ENCODE results near the gene NCKAP5. TPM values are rescaled to one million over a fixed set of nuclear protein-coding genes. Genes with fewer than 3 reads are reported as not detected.

NCKAP5 gene
- total RNA-seq, 1 donor from 2014 or later: 8.8 TPM

GRCh38 chr2:133377599-133377998 lies 190.7 kb downstream of the NCKAP5 start:
- no peaks in the 10 kb centered on the region for H3K9me3 ChIP-seq
- H3K36me3 ChIP-seq: no peaks in the 10 kb centered on the region
- H3K27ac ChIP-seq: no peak overlapping the region
- DNase-seq (ENCODE audit: extremely low spot score in 2 of 2): no peak
- H3K4me3 ChIP-seq: no peak overlapping the region
- no peaks in the 10 kb centered on the region for H3K27me3 ChIP-seq
- intact Hi-C loops (cut with DNase I): no loop called here
- no peak for TF ChIP-seq POLR2AphosphoS5 (IDR thresholded peaks at IDR 0.05; ENCODE audit: insufficient read depth in 1 of 2, low read depth in 1 of 2)
- TF ChIP-seq POLR2A (IDR thresholded peaks at IDR 0.05): no peak
- TF ChIP-seq CTCF (IDR thresholded peaks at IDR 0.05): no peak
- H3K4me1 ChIP-seq: peaks cover 14% of the 10 kb centered on the region

- H3K27me3 ChIP-seq: no peaks in the 10 kb centered on the region
- H3K36me3 ChIP-seq: no peaks in the 10 kb centered on the region
- no peak for DNase-seq (ENCODE audit: extremely low spot score in 2 of 2)
- H3K9me3 ChIP-seq: no peaks in the 10 kb centered on the region
- no peak overlapping the region for H3K4me3 ChIP-seq
- no peak overlapping the region for H3K27ac ChIP-seq
- TF ChIP-seq POLR2AphosphoS5 (IDR thresholded peaks at IDR 0.05; ENCODE audit: insufficient read depth in 1 of 2, low read depth in 1 of 2) (no peak), CTCF (IDR thresholded peaks at IDR 0.05) (no peak), POLR2A (IDR thresholded peaks at IDR 0.05) (no peak)
- peaks cover 14% of the 10 kb centered on the region for H3K4me1 ChIP-seq
- intact Hi-C loops (cut with DNase I): no loop called here
Measured at GRCh38 chr2:133377021-133377481, 191.2 kb downstream of the NCKAP5 start.

- no peaks in the 10 kb centered on the region for H3K36me3 ChIP-seq
- H3K9me3 ChIP-seq: no peaks in the 10 kb centered on the region
- H3K27ac ChIP-seq: no peak overlapping the region
- no peak overlapping the region for H3K4me3 ChIP-seq
- DNase-seq (ENCODE audit: extremely low spot score in 2 of 2): no peak
- intact Hi-C loops (cut with DNase I): no loop called here
- no peak for TF ChIP-seq POLR2A (IDR thresholded peaks at IDR 0.05)
- TF ChIP-seq CTCF (IDR thresholded peaks at IDR 0.05): no peak
- TF ChIP-seq POLR2AphosphoS5 (IDR thresholded peaks at IDR 0.05; ENCODE audit: insufficient read depth in 1 of 2, low read depth in 1 of 2): no peak
- no peaks in the 10 kb centered on the region for H3K27me3 ChIP-seq
- H3K4me1 ChIP-seq: peaks cover 14% of the 10 kb centered on the region
Measured at GRCh38 chr2:133374781-133375180, 193.5 kb downstream of the NCKAP5 start.

- no peaks in the 10 kb centered on the region for H3K36me3 ChIP-seq
- no peak for TF ChIP-seq POLR2A (IDR thresholded peaks at IDR 0.05)
- TF ChIP-seq CTCF (IDR thresholded peaks at IDR 0.05): no peak
- no peak for TF ChIP-seq POLR2AphosphoS5 (IDR thresholded peaks at IDR 0.05; ENCODE audit: insufficient read depth in 1 of 2, low read depth in 1 of 2)
- DNase-seq (ENCODE audit: extremely low spot score in 2 of 2): no peak
- intact Hi-C loops (cut with DNase I): no loop called here
- H3K27ac ChIP-seq: no peak overlapping the region
- no peaks in the 10 kb centered on the region for H3K9me3 ChIP-seq
- H3K27me3 ChIP-seq: no peaks in the 10 kb centered on the region
- no peaks in the 10 kb centered on the region for H3K4me1 ChIP-seq
- H3K4me3 ChIP-seq: no peak overlapping the region
Measured at GRCh38 chr2:133371286-133371685, 197.0 kb downstream of the NCKAP5 start.

GRCh38 chr2:133369901-133370658 lies 198.2 kb downstream of the NCKAP5 start:
- no peaks in the 10 kb centered on the region for H3K9me3 ChIP-seq
- no peak for DNase-seq (ENCODE audit: extremely low spot score in 2 of 2)
- no peaks in the 10 kb centered on the region for H3K36me3 ChIP-seq
- intact Hi-C loops (cut with DNase I): no loop called here
- no peaks in the 10 kb centered on the region for H3K27me3 ChIP-seq
- no peak for TF ChIP-seq POLR2AphosphoS5 (IDR thresholded peaks at IDR 0.05; ENCODE audit: insufficient read depth in 1 of 2, low read depth in 1 of 2)
- TF ChIP-seq POLR2A (IDR thresholded peaks at IDR 0.05): no peak
- no peak for TF ChIP-seq CTCF (IDR thresholded peaks at IDR 0.05)
- H3K4me3 ChIP-seq: no peak overlapping the region
- H3K27ac ChIP-seq: no peak overlapping the region
- no peaks in the 10 kb centered on the region for H3K4me1 ChIP-seq

Data from vagina (tissue), 2 donors.